ENCODE measurements around the gene NKAIN1.
"Not testable (repeated sequence)": the region's sequence is repeated elsewhere in the genome, so short reads cannot be mapped to it uniquely, and the experiment has no call there.

The NKAIN1 gene

DNA sequence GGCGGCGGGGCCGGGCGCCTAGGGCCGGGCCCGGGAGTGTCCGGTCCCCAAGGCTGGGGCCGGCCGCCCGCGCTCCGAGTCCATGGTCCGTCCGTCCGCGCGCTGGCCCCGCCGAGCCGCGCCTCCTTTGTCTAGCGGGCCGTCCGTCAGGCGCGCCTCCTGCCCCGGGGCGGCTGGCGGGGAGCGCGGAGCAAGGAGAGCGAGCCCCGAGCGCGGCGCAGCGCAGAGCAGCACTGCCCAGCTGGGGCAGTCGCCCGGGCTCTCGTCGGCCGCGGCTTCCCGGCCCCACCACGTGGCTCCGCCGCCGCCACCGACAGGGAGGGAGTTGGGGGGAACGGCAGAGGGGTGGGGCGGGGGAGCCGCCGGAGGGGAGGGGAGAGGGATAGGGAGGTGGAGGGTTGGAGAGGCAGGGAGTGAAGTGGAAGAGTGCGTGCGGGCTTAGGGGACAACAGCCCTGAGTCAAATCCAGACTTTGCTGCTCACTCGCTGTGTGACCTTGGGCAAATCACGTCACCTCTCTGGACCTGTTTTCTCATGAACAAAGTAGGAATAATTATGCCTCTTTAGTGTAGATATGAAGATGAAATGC, at the start of gene NKAIN1:
NKAIN1 (minus strand) TSS at position 235 of the 589 bp plus-strand sequence. CDS start 340 bp downstream, outside the sequence.
- no peak for TF ChIP-seq CTCF (IDR thresholded peaks at IDR 0.05; ENCODE audit: insufficient read depth, low read length, missing control alignments)
- no peak for DNase-seq (ENCODE audit: low read depth, low spot score)
- ChIA-PET POLR2A (no interaction called here), CTCF (no interaction called here)
- H3K4me3 ChIP-seq (ENCODE audit: low read depth, low read length), result peak within 1 kb of the TSS; percentile 33

DNA sequence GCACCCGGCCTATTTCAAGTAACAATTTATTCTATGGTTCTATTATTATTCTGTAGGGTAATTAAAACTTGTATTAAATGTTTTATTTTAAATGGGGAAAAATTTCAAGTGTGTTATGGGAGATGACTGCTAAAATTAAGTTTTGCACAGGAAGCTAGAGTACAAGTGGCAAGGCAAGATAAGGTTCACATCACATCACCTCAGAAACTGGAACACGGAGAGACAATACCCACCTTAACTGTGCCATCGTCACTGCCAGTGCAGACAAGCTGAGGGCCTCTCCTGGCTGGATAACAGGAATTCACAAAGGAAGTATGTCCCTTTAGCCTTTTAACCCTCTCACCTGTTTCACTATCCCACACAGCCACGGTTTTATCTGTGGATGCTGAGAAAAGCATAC, 49.3 kb upstream of the NKAIN1 start:
- DNase-seq (ENCODE audit: low read depth, low spot score), result no peak
- no peak for TF ChIP-seq CTCF (IDR thresholded peaks at IDR 0.05; ENCODE audit: insufficient read depth, low read length, missing control alignments)
- H3K4me3 ChIP-seq (ENCODE audit: low read depth, low read length), result no peak overlapping the region
- POLR2A ChIA-PET, result no interaction called here
- CTCF ChIA-PET, result no interaction called here

DNA sequence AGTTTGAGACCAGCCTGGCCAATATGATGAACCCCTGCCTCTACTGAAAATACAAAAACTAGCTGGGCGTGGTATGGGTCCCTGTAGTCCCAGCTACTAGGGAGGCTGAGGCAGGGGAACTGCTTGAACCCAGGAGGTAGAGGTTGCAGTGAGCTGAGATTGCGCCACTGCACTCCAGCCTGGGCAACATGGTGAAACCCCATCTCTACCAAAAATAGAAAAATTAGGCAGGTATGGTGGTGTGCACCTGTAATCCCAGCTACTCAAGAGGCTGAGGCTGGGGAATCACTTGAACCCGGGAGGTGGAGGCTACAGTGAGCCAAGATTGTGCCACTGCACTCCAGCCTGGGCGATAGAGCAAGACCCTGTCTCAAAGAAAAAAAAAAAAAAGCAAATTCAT, 48.1 kb upstream of the NKAIN1 start:
- POLR2A ChIA-PET; H3K4me3 ChIP-seq (ENCODE audit: low read depth, low read length); DNase-seq (ENCODE audit: low read depth, low spot score): not testable (repeated sequence)
- CTCF ChIA-PET, result interaction anchor here (1.0 kb wide), 1 partner anchor 284 kb away, joined by 3 read pairs; no protein-coding TSS in a partner anchor

- ChIA-PET POLR2A (interaction anchor here (1.4 kb wide), 1 partner anchor 15 kb away, joined by 4 read pairs; the partner anchor contains the start of genes SNRNP40 and ZCCHC17), CTCF (interaction anchor here (1.6 kb wide), 1 partner anchor 11 kb away, joined by 4 read pairs; no protein-coding TSS in a partner anchor)
- DNase-seq (ENCODE audit: low read depth, low spot score); H3K4me3 ChIP-seq (ENCODE audit: low read depth, low read length): not testable (repeated sequence)
Measured at GRCh38 chr1:31282426-31282825, 42.7 kb upstream of the NKAIN1 start.

DNA sequence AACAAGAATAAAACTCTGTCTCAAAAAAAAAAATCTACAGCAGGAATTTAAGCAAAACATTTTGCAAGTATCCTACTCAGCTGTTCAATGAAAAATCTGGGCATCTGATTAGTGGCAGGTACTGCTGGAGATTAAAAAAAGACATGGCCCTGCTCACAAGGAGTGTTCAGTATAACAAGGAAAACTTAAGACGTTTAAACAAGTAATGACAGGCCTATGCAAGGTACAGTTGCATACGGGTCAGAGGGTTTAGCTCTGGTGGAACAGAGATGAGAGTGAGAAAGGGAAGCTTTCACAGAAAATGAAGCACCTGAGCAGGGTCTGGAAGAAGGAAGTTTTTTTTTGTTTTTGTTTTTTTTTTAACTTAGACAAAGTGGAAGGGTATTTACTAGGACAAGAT, 33.9 kb upstream of the NKAIN1 start:
- ChIA-PET CTCF (interaction anchor here (0.6 kb wide), 1 partner anchor 56 kb away, joined by 3 read pairs; no protein-coding TSS in a partner anchor), POLR2A (no interaction called here)
- TF ChIP-seq CTCF (IDR thresholded peaks at IDR 0.05; ENCODE audit: insufficient read depth, low read length, missing control alignments), result no peak
- H3K4me3 ChIP-seq (ENCODE audit: low read depth, low read length), result no peak overlapping the region
- no peak for DNase-seq (ENCODE audit: low read depth, low spot score)

GRCh38 chr1:31272369-31272768, 32.7 kb upstream of the NKAIN1 start:
- no peak for DNase-seq (ENCODE audit: low read depth, low spot score)
- ChIA-PET CTCF (no interaction called here), POLR2A (interaction anchor here (1.6 kb wide), 1 partner anchor 24 kb away, joined by 4 read pairs; the partner anchor contains the start of genes SNRNP40 and ZCCHC17)
- no peak overlapping the region for H3K4me3 ChIP-seq (ENCODE audit: low read depth, low read length)
- no peak for TF ChIP-seq CTCF (IDR thresholded peaks at IDR 0.05; ENCODE audit: insufficient read depth, low read length, missing control alignments)

- TF ChIP-seq CTCF (IDR thresholded peaks at IDR 0.05; ENCODE audit: insufficient read depth, low read length, missing control alignments), result no peak
- no peak overlapping the region for H3K4me3 ChIP-seq (ENCODE audit: low read depth, low read length)
- CTCF ChIA-PET, result interaction anchor here (0.7 kb wide), 1 partner anchor 85 kb away, joined by 3 read pairs; no protein-coding TSS in a partner anchor
- POLR2A ChIA-PET, result no interaction called here
- DNase-seq (ENCODE audit: low read depth, low spot score), result peak; percentile 7
Measured at GRCh38 chr1:31266547-31266946, 26.9 kb upstream of the NKAIN1 start.
